ENCODE results near the gene ACACA.

The ACACA gene

GRCh38 chr17:37261286-37261685 is 145.3 kb downstream of the ACACA start:
- H3K27me3 ChIP-seq (replicated peaks; ENCODE audit: control insufficient read depth, insufficient read depth, low read length) = no peaks in the 10 kb centered on the region
- TF ChIP-seq CTCF (IDR thresholded peaks at IDR 0.05; ENCODE audit: insufficient read depth, low read length, poor library complexity, severe bottlenecking) = no peak
- H3K4me3 ChIP-seq (replicated peaks; ENCODE audit: low read depth, low read length) = no peak overlapping the region
- no peak for DNase-seq (ENCODE audit: extremely low read depth, insufficient read length)
- H3K36me3 ChIP-seq (ENCODE audit: control insufficient read depth, insufficient read depth, low read length) = peaks cover 8% of the 10 kb centered on the region

GRCh38 chr17:37259030-37259735 is 147.5 kb downstream of the ACACA start:
- Histone ChIP-seq H3K27me3 (replicated peaks; ENCODE audit: control insufficient read depth, insufficient read depth, low read length) (no peaks in the 10 kb centered on the region), H3K4me3 (replicated peaks; ENCODE audit: low read depth, low read length) (no peak overlapping the region), H3K36me3 (ENCODE audit: control insufficient read depth, insufficient read depth, low read length) (peaks cover 2% of the 10 kb centered on the region; the same call in 1 of the 2 replicates)
- TF ChIP-seq CTCF (IDR thresholded peaks at IDR 0.05; ENCODE audit: insufficient read depth, low read length, poor library complexity, severe bottlenecking) = no peak
- no peak for DNase-seq (ENCODE audit: extremely low read depth, insufficient read length)

GRCh38 chr17:37256627-37257026 is 150.0 kb downstream of the ACACA start:
- Histone ChIP-seq H3K27me3 (replicated peaks; ENCODE audit: control insufficient read depth, insufficient read depth, low read length) (no peaks in the 10 kb centered on the region), H3K4me3 (replicated peaks; ENCODE audit: low read depth, low read length) (no peak overlapping the region), H3K36me3 (ENCODE audit: control insufficient read depth, insufficient read depth, low read length) (no peaks in the 10 kb centered on the region; the same call in 1 of the 2 replicates)
- DNase-seq (ENCODE audit: extremely low read depth, insufficient read length) = no peak
- no peak for TF ChIP-seq CTCF (IDR thresholded peaks at IDR 0.05; ENCODE audit: insufficient read depth, low read length, poor library complexity, severe bottlenecking)

GRCh38 chr17:37255432-37255831 is 151.2 kb downstream of the ACACA start:
- TF ChIP-seq CTCF (IDR thresholded peaks at IDR 0.05; ENCODE audit: insufficient read depth, low read length, poor library complexity, severe bottlenecking) = no peak
- DNase-seq (ENCODE audit: extremely low read depth, insufficient read length) = no peak
- Histone ChIP-seq H3K27me3 (replicated peaks; ENCODE audit: control insufficient read depth, insufficient read depth, low read length) (no peaks in the 10 kb centered on the region), H3K36me3 (ENCODE audit: control insufficient read depth, insufficient read depth, low read length) (no peaks in the 10 kb centered on the region; the same call in 1 of the 2 replicates), H3K4me3 (replicated peaks; ENCODE audit: low read depth, low read length) (no peak overlapping the region)

DNA sequence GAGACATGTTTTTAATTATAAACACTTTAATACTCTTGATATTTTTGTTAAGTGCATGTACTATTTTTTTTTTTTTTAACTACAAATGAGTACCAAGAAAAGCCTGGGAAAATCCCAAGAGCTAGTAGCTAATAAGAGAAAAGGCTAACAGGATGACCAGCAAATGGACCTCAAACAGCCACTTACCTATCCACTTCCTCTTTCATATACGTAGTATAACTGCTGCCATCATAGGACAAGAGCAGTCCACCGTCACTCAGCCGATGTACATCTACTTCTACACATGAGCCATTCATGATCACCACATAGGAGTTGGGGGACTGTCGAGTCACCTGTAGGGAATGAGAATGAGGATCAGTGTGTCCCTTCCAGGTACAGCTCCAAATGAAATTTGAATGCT is 158.8 kb downstream of the ACACA start:
- peaks cover 1% of the 10 kb centered on the region for H3K36me3 ChIP-seq (ENCODE audit: control insufficient read depth, insufficient read depth, low read length)
- DNase-seq (ENCODE audit: extremely low read depth, insufficient read length) = no peak
- no peak overlapping the region for H3K4me3 ChIP-seq (replicated peaks; ENCODE audit: low read depth, low read length)
- no peak for TF ChIP-seq CTCF (IDR thresholded peaks at IDR 0.05; ENCODE audit: insufficient read depth, low read length, poor library complexity, severe bottlenecking)
- H3K27me3 ChIP-seq (replicated peaks; ENCODE audit: control insufficient read depth, insufficient read depth, low read length) = no peaks in the 10 kb centered on the region

Data from GM06990 (cell line).